Mesendoderm (in vitro differentiated cells): Measurements from ENCODE around the gene HACD1.
A peak's percentile ranks its signal among the peaks of the same experiment; 100 is the strongest.

ENCODE experiments used
- DNase-seq: peaks from one replicate; pipeline ENCODE4 v3.0.0; 2013
- H2AK5ac ChIP-seq: 2 replicates; pipeline ENCODE4 v1.6.1; 2013; ENCODE audit warnings: low read length, inconsistent platforms
- H2BK120ac ChIP-seq: 2 replicates; pipeline ENCODE4 v1.6.1; 2013; ENCODE audit warnings: low read depth, mild to moderate bottlenecking, low read length, moderate library complexity, mixed read lengths
- H2BK15ac ChIP-seq: replicated peaks from 2 replicates; pipeline ENCODE4 v1.6.1; 2013; ENCODE audit warnings: low read depth, mild to moderate bottlenecking, moderate library complexity
- H2BK5ac ChIP-seq: 2 replicates; pipeline ENCODE4 v1.6.1; 2013; ENCODE audit warnings: low read length, inconsistent platforms
- H3K18ac ChIP-seq: 2 replicates; pipeline ENCODE4 v1.6.1; 2013; ENCODE audit warnings: mild to moderate bottlenecking, low read length, mixed read lengths
- H3K23ac ChIP-seq: one replicate; pipeline ENCODE4 v1.6.1; 2013; ENCODE audit warnings: low read length
- H3K27ac ChIP-seq: 2 replicates; pipeline ENCODE4 v1.5.1; 2013; ENCODE audit warnings: low read depth, mild to moderate bottlenecking, inconsistent platforms, low read length, moderate library complexity
- H3K27me3 ChIP-seq: 2 replicates; pipeline ENCODE4 v1.6.1; 2013; ENCODE audit warnings: low read length, control low read depth, mild to moderate bottlenecking, inconsistent platforms; ENCODE audit not compliant: insufficient read depth, poor library complexity
- H3K36me3 ChIP-seq: 2 replicates; pipeline ENCODE4 v1.6.1; 2013; ENCODE audit warnings: low read length, inconsistent platforms; ENCODE audit not compliant: control insufficient read depth, insufficient read depth
- H3K4ac ChIP-seq: one replicate; pipeline ENCODE4 v1.6.1; 2013; ENCODE audit warnings: low read depth, mild to moderate bottlenecking, low read length, moderate library complexity
- H3K4me1 ChIP-seq: 2 replicates; pipeline ENCODE4 v1.6.1; 2013; ENCODE audit warnings: low read depth, low read length, inconsistent platforms; ENCODE audit not compliant: control insufficient read depth
- H3K4me2 ChIP-seq: 2 replicates; pipeline ENCODE4 v1.6.1; 2013; ENCODE audit warnings: low read length
- H3K4me3 ChIP-seq: 2 replicates; pipeline ENCODE4 v1.5.1; 2013; ENCODE audit warnings: mild to moderate bottlenecking, low read length
- H3K56ac ChIP-seq: one replicate; pipeline ENCODE4 v1.6.1; 2013; ENCODE audit warnings: low read length
- H3K79me1 ChIP-seq: 2 replicates; pipeline ENCODE4 v1.6.1; 2013; ENCODE audit warnings: low read length, inconsistent platforms
- H3K79me2 ChIP-seq: 2 replicates; pipeline ENCODE4 v1.6.1; 2013; ENCODE audit warnings: mild to moderate bottlenecking, low read length; ENCODE audit not compliant: control insufficient read depth, insufficient read depth
- H3K9ac ChIP-seq: 2 replicates; pipeline ENCODE4 v1.6.1; 2013; ENCODE audit warnings: low read length, inconsistent platforms
- H4K5ac ChIP-seq: one replicate; pipeline ENCODE4 v1.6.1; 2013; ENCODE audit warnings: low read length
- H4K8ac ChIP-seq: one replicate; pipeline ENCODE4 v1.6.1; 2013; ENCODE audit warnings: low read depth, mild to moderate bottlenecking, control low read depth, low read length, moderate library complexity
- WGBS: extraction: QIAGEN DNeasy Blood & Tissue Kit; methylation state at CpG from one replicate; pipeline ENCODE4 v1.1.7; 2013; ENCODE audit warnings: low lambda C conversion rate, missing lambda C conversion rate; ENCODE audit not compliant: insufficient coverage; ENCODE audit errors: extremely low coverage; 5-methylcytosine and 5-hydroxymethylcytosine counted together

HACD1 gene

GRCh38 chr10:17616403-17617030, 657 bp downstream of the HACD1 start:
- peak; percentile 90 for DNase-seq
- H3K9ac ChIP-seq = peak overlapping the region; percentile 83
- peak overlapping the region; percentile 59 for H3K4me3 ChIP-seq
- H3K23ac ChIP-seq = no peak overlapping the region
- H3K27ac ChIP-seq = peak overlapping the region; percentile 96
- H2BK5ac ChIP-seq = no peak overlapping the region
- no peaks in the 10 kb centered on the region for H3K4me1 ChIP-seq
- peak overlapping the region; percentile 98 for H3K18ac ChIP-seq
- H3K27me3 ChIP-seq = no peaks in the 10 kb centered on the region
- no peaks in the 10 kb centered on the region for H3K79me1 ChIP-seq
- H4K8ac ChIP-seq = no peak overlapping the region
- H2BK120ac ChIP-seq = peak overlapping the region; percentile 73
- H4K5ac ChIP-seq = no peak overlapping the region
- peak overlapping the region; percentile 96 for H3K56ac ChIP-seq
- peak overlapping the region; percentile 81 for H3K4ac ChIP-seq
- no peak overlapping the region for H2AK5ac ChIP-seq
- peak overlapping the region; percentile 12 for H3K4me2 ChIP-seq
- H2BK15ac ChIP-seq = peak overlapping the region; percentile 20
- H3K36me3 ChIP-seq = no peaks in the 10 kb centered on the region
- no CpG with 5 or more reads among the region's 48 CpGs for WGBS
- H3K79me2 ChIP-seq = no peaks in the 10 kb centered on the region

- H3K56ac ChIP-seq = no peak overlapping the region
- H3K79me2 ChIP-seq = no peaks in the 10 kb centered on the region
- no peak for DNase-seq
- H2BK5ac ChIP-seq = no peak overlapping the region
- no peak overlapping the region for H3K27ac ChIP-seq
- H2BK120ac ChIP-seq = no peak overlapping the region
- H4K8ac ChIP-seq = no peak overlapping the region
- no peaks in the 10 kb centered on the region for H3K36me3 ChIP-seq
- H3K18ac ChIP-seq = no peak overlapping the region
- no peak overlapping the region for H2AK5ac ChIP-seq
- no peak overlapping the region for H3K9ac ChIP-seq
- WGBS = no CpG with 5 or more reads among the region's 13 CpGs
- H3K79me1 ChIP-seq = peaks cover 1% of the 10 kb centered on the region
- H3K4me3 ChIP-seq = no peak overlapping the region
- no peak overlapping the region for H3K4me2 ChIP-seq
- H2BK15ac ChIP-seq = no peak overlapping the region
- no peak overlapping the region for H3K4ac ChIP-seq
- no peak overlapping the region for H4K5ac ChIP-seq
- H3K4me1 ChIP-seq = no peaks in the 10 kb centered on the region
- no peak overlapping the region for H3K23ac ChIP-seq
- no peaks in the 10 kb centered on the region for H3K27me3 ChIP-seq
Measured at GRCh38 chr10:17609523-17610079, 7.6 kb downstream of the HACD1 start.

GRCh38 chr10:17607603-17608332, 9.4 kb downstream of the HACD1 start:
- Histone ChIP-seq H3K18ac (no peak overlapping the region), H4K5ac (no peak overlapping the region), H3K4me1 (no peaks in the 10 kb centered on the region), H3K79me2 (no peaks in the 10 kb centered on the region), H3K9ac (no peak overlapping the region), H4K8ac (no peak overlapping the region), H3K4ac (no peak overlapping the region), H3K23ac (no peak overlapping the region), H3K27me3 (no peaks in the 10 kb centered on the region), H3K79me1 (peaks cover 1% of the 10 kb centered on the region), H3K56ac (no peak overlapping the region), H2BK5ac (no peak overlapping the region), H3K36me3 (no peaks in the 10 kb centered on the region), H2AK5ac (no peak overlapping the region), H2BK120ac (no peak overlapping the region), H3K27ac (no peak overlapping the region), H3K4me3 (no peak overlapping the region), H2BK15ac (no peak overlapping the region), H3K4me2 (no peak overlapping the region)
- no CpG with 5 or more reads among the region's 9 CpGs for WGBS
- peak; percentile 56 for DNase-seq

GRCh38 chr10:17607060-17607459, 10.1 kb downstream of the HACD1 start:
- Histone ChIP-seq H3K36me3 (no peaks in the 10 kb centered on the region), H3K4me2 (no peak overlapping the region), H3K4ac (no peak overlapping the region), H3K18ac (no peak overlapping the region), H2BK5ac (no peak overlapping the region), H3K79me2 (no peaks in the 10 kb centered on the region), H3K4me1 (no peaks in the 10 kb centered on the region), H2AK5ac (no peak overlapping the region), H3K56ac (no peak overlapping the region), H3K27ac (no peak overlapping the region), H3K27me3 (no peaks in the 10 kb centered on the region), H4K8ac (no peak overlapping the region), H3K4me3 (no peak overlapping the region), H4K5ac (no peak overlapping the region), H2BK120ac (no peak overlapping the region), H3K23ac (no peak overlapping the region), H3K9ac (no peak overlapping the region), H3K79me1 (peaks cover 1% of the 10 kb centered on the region), H2BK15ac (no peak overlapping the region)
- no peak for DNase-seq
- no CpG with 5 or more reads among the region's 2 CpGs for WGBS

GRCh38 chr10:17606547-17607040, 10.6 kb downstream of the HACD1 start:
- H3K4me1 ChIP-seq = no peaks in the 10 kb centered on the region
- no peak overlapping the region for H2BK5ac ChIP-seq
- H3K79me2 ChIP-seq = no peaks in the 10 kb centered on the region
- H4K8ac ChIP-seq = no peak overlapping the region
- H2BK120ac ChIP-seq = no peak overlapping the region
- no CpG with 5 or more reads among the region's 3 CpGs for WGBS
- H3K36me3 ChIP-seq = no peaks in the 10 kb centered on the region
- no peak overlapping the region for H3K4ac ChIP-seq
- H2BK15ac ChIP-seq = no peak overlapping the region
- no peak overlapping the region for H3K4me2 ChIP-seq
- H4K5ac ChIP-seq = no peak overlapping the region
- no peak overlapping the region for H3K18ac ChIP-seq
- H3K27me3 ChIP-seq = no peaks in the 10 kb centered on the region
- no peak overlapping the region for H3K27ac ChIP-seq
- H3K9ac ChIP-seq = no peak overlapping the region
- peaks cover 1% of the 10 kb centered on the region for H3K79me1 ChIP-seq
- H3K23ac ChIP-seq = no peak overlapping the region
- H3K56ac ChIP-seq = no peak overlapping the region
- H2AK5ac ChIP-seq = no peak overlapping the region
- no peak overlapping the region for H3K4me3 ChIP-seq
- no peak for DNase-seq
